Gastroesophageal sphincter (tissue), 4 donors: ENCODE measurements around the gene CYFIP1. TPM values are rescaled to one million over a fixed set of nuclear protein-coding genes. Genes with fewer than 3 reads are reported as not detected.

Source experiments
- ATAC-seq: fragments of 150-250 bp; one replicate; pipeline ENCODE4 v1.9.1; 2016; ENCODE audit warnings: mild to moderate bottlenecking, moderate library complexity
- H3K27ac ChIP-seq, 4 donors: fragments of 200-600 bp; sonication (generic) in 3 of 4; 1 replicate in 3 of 4; 2 replicates in 1 of 4; pipeline ENCODE4 v1.5.1; 2016 to 2019
- H3K27me3 ChIP-seq: fragments of 200-600 bp; sonication (generic); one replicate; pipeline ENCODE4 v1.5.1; 2019
- H3K36me3 ChIP-seq, 2 donors: fragments of 200-600 bp; sonication (generic); one replicate each; pipeline ENCODE4 v1.5.1; 2019; ENCODE audit warnings: control low read depth in 1 of 2
- H3K4me1 ChIP-seq, 3 donors: fragments of 200-600 bp; sonication (generic); 1 replicate in 2 of 3; 2 replicates in 1 of 3; pipeline ENCODE4 v1.5.1; 2016 to 2019; ENCODE audit warnings: control low read depth in 2 of 3
- H3K4me3 ChIP-seq, 2 donors: fragments of 200-600 bp; sonication (generic); one replicate each; pipeline ENCODE4 v1.5.1; 2019; ENCODE audit warnings: mild to moderate bottlenecking in 1 of 2, moderate library complexity in 1 of 2
- H3K9me3 ChIP-seq, 3 donors: fragments of 200-600 bp; sonication (generic); one replicate each; pipeline ENCODE4 v1.5.1; 2017 to 2019; ENCODE audit warnings: control low read depth in 2 of 3
- EP300 ChIP-seq: sonication (generic); formaldehyde crosslinking; IDR thresholded peaks from one replicate; pipeline ENCODE4 v1.6.1; 2017; ENCODE audit warnings: antibody characterized with exemption, mild to moderate bottlenecking
- POLR2A ChIP-seq, 2 donors: fragments of 450-650 bp; IDR thresholded peaks; one replicate each; pipeline ENCODE4 v1.6.1; 2017; ENCODE audit warnings: antibody characterized with exemption in 2 of 2, mild to moderate bottlenecking in 2 of 2, moderate library complexity in 1 of 2
- POLR2AphosphoS5 ChIP-seq: sonication (generic); formaldehyde crosslinking; IDR thresholded peaks from one replicate; pipeline ENCODE4 v1.6.1; 2017; ENCODE audit warnings: antibody characterized with exemption
- WGBS, 2 donors: methylation state at CpG; one replicate each; pipeline ENCODE4 v1.1.5; 2018; ENCODE audit warnings: low coverage in 1 of 2; 5-methylcytosine and 5-hydroxymethylcytosine counted together
- total RNA-seq, 4 donors: library from RNA; depleted of rRNA; stranded (reverse); fragments of >200 nt; gene quantifications; one replicate each; pipeline ENCODE4 v1.1.0, GENCODE V29; 2016
- TF ChIP-seq, protein P1 (sequence below), 4 experiments: fragments of 200-600 bp in 2 of 4; fragments of 450-650 bp in 2 of 4; sonication (generic) in 1 of 4; IDR thresholded peaks; one replicate each; pipeline ENCODE4 v1.5.1; 2017 to 2019; ENCODE audit warnings: antibody characterized with exemption in 4 of 4, mild to moderate bottlenecking in 2 of 4, moderate library complexity in 2 of 4

The CYFIP1 gene
- total RNA-seq, 4 donors from 2014 or later = 82.3 to 116 (median 101) TPM

DNA sequence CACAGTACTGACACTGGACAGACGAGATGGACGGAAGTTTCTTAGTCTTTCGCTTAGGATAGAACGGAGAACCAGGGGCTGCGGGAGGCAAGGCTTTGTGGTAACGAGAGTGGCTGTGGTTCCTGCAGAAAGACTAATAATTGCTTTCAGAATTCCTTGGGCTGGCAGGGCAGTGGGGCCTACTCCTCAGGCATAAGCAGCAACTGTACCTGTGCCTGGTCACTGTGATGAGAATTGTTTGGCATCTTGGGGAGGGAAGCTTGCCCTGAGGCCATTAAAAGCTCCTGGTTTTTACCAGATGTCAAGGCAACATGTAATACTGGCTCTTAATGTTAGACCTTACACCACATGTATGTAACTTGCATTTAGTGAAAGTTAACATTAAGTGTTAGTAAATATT, 134.1 kb downstream of the CYFIP1 start:
- ATAC-seq = no peak
- Histone ChIP-seq H3K36me3 (peaks cover 0 to 62% of the 10 kb centered on the region in 2 donors), H3K27me3 (no peaks in the 10 kb centered on the region), H3K27ac (no peak overlapping the region), H3K4me1 (peaks cover 0 to 13% (median 0%) of the 10 kb centered on the region in 3 donors), H3K4me3 (no peak overlapping the region), H3K9me3 (no peaks in the 10 kb centered on the region)
- TF ChIP-seq POLR2AphosphoS5 = no peak
- TF ChIP-seq, protein P1, sequence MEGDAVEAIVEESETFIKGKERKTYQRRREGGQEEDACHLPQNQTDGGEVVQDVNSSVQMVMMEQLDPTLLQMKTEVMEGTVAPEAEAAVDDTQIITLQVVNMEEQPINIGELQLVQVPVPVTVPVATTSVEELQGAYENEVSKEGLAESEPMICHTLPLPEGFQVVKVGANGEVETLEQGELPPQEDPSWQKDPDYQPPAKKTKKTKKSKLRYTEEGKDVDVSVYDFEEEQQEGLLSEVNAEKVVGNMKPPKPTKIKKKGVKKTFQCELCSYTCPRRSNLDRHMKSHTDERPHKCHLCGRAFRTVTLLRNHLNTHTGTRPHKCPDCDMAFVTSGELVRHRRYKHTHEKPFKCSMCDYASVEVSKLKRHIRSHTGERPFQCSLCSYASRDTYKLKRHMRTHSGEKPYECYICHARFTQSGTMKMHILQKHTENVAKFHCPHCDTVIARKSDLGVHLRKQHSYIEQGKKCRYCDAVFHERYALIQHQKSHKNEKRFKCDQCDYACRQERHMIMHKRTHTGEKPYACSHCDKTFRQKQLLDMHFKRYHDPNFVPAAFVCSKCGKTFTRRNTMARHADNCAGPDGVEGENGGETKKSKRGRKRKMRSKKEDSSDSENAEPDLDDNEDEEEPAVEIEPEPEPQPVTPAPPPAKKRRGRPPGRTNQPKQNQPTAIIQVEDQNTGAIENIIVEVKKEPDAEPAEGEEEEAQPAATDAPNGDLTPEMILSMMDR (IDR thresholded peaks at IDR 0.05) = no peak
- no peak for TF ChIP-seq EP300
- no peak for TF ChIP-seq POLR2A (IDR thresholded peaks at IDR 0.05)
- 82 to 90% methylated on average over 3 to 5 of the region's 6 CpGs for WGBS, 2 donors

DNA sequence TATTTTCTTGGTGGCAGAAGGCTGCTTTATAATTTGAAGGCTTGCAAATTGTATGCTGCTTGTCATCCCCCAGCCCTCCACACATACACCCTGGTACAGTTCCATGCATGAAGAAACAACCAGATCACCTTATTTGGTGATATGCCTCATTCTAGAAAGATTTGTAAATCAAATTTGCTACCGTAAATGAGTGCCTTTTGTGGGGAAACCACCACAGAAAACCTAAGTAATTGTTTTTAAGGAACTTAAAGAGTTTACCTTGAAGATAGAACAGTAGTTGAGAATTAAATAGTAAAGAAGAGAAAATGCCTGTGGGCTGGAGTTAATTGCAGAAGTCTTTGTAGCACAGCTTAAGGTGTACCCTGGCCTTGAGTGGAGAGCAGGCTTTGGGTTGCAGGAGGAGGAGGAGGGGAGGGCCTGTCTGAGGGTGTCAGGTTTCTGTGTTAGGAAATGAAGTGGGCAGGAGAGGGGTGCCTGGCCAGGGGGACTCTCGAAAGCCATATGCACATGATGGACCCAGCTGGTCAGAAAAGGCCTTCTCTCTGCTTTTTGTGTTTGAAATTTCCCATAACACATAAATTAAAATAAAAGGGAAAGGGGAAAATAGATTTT, 134.8 kb downstream of the CYFIP1 start:
- Histone ChIP-seq H3K27ac (no peak overlapping the region), H3K4me3 (no peak overlapping the region), H3K9me3 (no peaks in the 10 kb centered on the region), H3K27me3 (no peaks in the 10 kb centered on the region), H3K36me3 (peaks cover 0 to 62% of the 10 kb centered on the region in 2 donors), H3K4me1 (peaks cover 0 to 20% (median 0%) of the 10 kb centered on the region in 3 donors)
- ATAC-seq = no peak
- no peak for TF ChIP-seq POLR2AphosphoS5
- TF ChIP-seq POLR2A (IDR thresholded peaks at IDR 0.05) = no peak
- TF ChIP-seq EP300 = no peak
- TF ChIP-seq, protein P1 (IDR thresholded peaks at IDR 0.05) = no peak
- 52 to 54% methylated on average over 2 of the region's 2 CpGs for WGBS, 2 donors

DNA sequence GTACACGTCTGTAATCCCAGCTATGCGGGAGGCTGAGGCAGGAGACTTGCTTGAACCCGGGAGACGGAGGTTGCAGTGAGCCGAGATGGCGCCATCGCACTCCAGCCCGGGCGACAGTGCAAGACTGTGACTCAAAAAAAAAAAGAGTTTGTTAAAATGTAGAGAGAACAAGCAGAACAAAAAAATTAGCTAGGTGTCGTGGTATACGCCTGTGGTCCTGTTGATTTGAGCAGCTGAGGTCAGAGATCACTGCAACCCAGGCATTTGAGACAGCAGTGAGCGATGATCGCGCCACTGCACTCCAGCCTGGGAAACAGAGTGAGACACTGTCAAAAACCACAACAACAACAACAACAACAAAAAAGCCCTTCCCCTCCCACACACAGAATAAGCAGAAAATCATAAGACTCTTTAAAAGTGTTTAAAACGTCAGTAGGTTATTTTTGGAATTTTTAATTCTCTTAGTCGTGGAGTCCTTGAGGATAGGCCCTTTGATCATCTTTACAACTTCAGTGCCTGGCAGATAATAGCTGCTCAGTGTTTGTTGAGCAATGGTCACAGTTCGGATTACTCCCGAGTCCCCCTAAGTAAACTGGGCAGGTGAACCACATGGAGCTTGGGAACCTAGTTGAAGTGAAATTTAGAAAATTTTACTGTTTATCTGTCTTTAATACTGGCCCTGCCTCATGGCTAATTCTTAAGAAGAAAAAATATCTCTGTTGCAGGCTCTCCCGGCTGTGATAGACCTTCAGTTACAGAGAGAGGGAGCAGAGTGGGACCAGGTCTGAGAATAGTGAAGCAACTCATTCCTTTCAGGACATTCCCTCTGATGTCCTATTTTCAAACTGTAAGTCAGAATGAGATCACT, 135.5 kb downstream of the CYFIP1 start:
- TF ChIP-seq POLR2AphosphoS5 = no peak
- TF ChIP-seq, protein P1 (IDR thresholded peaks at IDR 0.05) = no peak
- TF ChIP-seq POLR2A (IDR thresholded peaks at IDR 0.05) = no peak
- 74 to 81% methylated on average over 5 to 12 of the region's 19 CpGs for WGBS, 2 donors
- peaks cover 0 to 55% of the 10 kb centered on the region in 2 donors for H3K36me3 ChIP-seq

DNA sequence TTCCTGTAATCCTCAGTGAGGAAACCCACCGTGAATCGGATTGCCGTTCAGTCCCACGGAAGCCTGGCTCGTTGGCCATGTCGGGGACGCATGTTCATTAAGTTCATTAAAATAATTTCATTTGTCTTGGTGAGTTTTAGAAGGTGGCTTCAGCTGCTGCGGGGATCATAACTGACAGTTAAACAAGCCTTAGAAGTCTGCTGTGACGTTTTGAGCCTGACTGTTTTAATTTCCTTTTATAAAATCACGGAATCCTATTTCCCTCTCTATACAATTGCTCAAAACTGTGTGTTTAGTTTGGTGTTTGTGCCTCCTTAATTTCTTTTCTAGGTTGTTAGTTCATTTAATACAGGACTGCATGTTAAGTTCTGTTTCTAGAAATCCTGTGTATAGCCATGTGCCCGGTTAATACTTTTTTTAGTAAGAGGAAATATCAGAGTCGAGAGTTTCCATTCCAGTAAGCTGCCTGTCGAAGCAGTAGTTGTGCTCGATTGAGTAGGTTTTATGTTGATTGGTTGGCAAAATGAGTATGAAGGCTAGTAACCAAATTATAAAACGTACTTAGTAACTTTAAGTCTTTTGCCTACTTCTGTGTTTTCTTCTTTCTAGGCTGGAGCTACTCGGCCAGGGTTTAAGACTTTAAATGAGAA, 141.0 kb downstream of the CYFIP1 start:
- no peaks in the 10 kb centered on the region for H3K9me3 ChIP-seq
- H3K4me3 ChIP-seq = peak overlapping the region; percentile 47 to 74
- H3K36me3 ChIP-seq = peaks cover 0 to 11% of the 10 kb centered on the region in 2 donors
- peak overlapping the region; percentile 85 to 98 (median 94) for H3K27ac ChIP-seq
- WGBS, 2 donors = 0% methylated on average over 5 to 16 of the region's 16 CpGs
- H3K4me1 ChIP-seq = peaks cover 0 to 32% (median 0%) of the 10 kb centered on the region in 3 donors
- H3K27me3 ChIP-seq = no peaks in the 10 kb centered on the region
- ATAC-seq = no peak
- TF ChIP-seq POLR2A (IDR thresholded peaks at IDR 0.05) = no peak
- TF ChIP-seq POLR2AphosphoS5 = no peak
- TF ChIP-seq EP300 = no peak
- TF ChIP-seq, protein P1 (IDR thresholded peaks at IDR 0.05) = no peak

More for the DNA sequence above, 135.5 kb downstream of the CYFIP1 start:
- Histone ChIP-seq H3K4me3 (no peak overlapping the region), H3K27ac (no peak overlapping the region), H3K9me3 (no peaks in the 10 kb centered on the region), H3K4me1 (peaks cover 0 to 28% (median 0%) of the 10 kb centered on the region in 3 donors), H3K27me3 (no peaks in the 10 kb centered on the region)
- no peak for ATAC-seq
